SK-N-SH treated with all-trans-retinoic acid at 6 μM for 48 hours (cell line): ENCODE measurements around the gene TTC28.

ENCODE experiments used
- ATAC-seq: fragments of 200-7000 bp; cut with Tn5 transposase; 3 replicates; pipeline ENCODE4 v1.9.1; 2020; ENCODE audit warnings: mild to moderate bottlenecking, moderate library complexity
- ARNTL ChIP-seq: fragments of 450-650 bp; formaldehyde crosslinking; IDR thresholded peaks from 2 replicates; pipeline ENCODE4 v1.5.0; 2020; ENCODE audit warnings: low read depth, mild to moderate bottlenecking, moderate library complexity, borderline replicate concordance
- BACH2 ChIP-seq: fragments of 250-450 bp; sonication (Bioruptor Pico); IDR thresholded peaks from 2 replicates; pipeline ENCODE4 v1.9.0; 2021; ENCODE audit warnings: mild to moderate bottlenecking, borderline replicate concordance
- CSDC2 ChIP-seq: fragments of 250-450 bp; sonication (Bioruptor Pico); IDR thresholded peaks from 2 replicates; pipeline ENCODE4 v1.5.0; 2020; ENCODE audit warnings: mild to moderate bottlenecking, moderate library complexity
- CSRNP3 ChIP-seq: fragments of 250-450 bp; sonication (Bioruptor Pico); IDR thresholded peaks from 2 replicates; pipeline ENCODE4 v1.5.1; 2021; ENCODE audit warnings: mild to moderate bottlenecking, moderate library complexity
- ESRRG ChIP-seq: fragments of 250-450 bp; sonication (Bioruptor Pico); IDR thresholded peaks from 2 replicates; pipeline ENCODE4 v1.6.1; 2021; ENCODE audit warnings: mild to moderate bottlenecking
- GLIS3 ChIP-seq: fragments of 250-450 bp; sonication (Bioruptor Pico); IDR thresholded peaks from 2 replicates; pipeline ENCODE4 v1.5.0; 2020; ENCODE audit warnings: mild to moderate bottlenecking, moderate library complexity
- ISL1 ChIP-seq: fragments of 250-450 bp; sonication (Bioruptor Pico); IDR thresholded peaks from 2 replicates; pipeline ENCODE4 v2.1.2; 2022; ENCODE audit warnings: mild to moderate bottlenecking, moderate library complexity
- PATZ1 ChIP-seq: fragments of 250-450 bp; sonication (Bioruptor Pico); IDR thresholded peaks from 2 replicates; pipeline ENCODE4 v1.8.0; 2020; ENCODE audit warnings: mild to moderate bottlenecking, moderate library complexity, borderline replicate concordance
- PPARA ChIP-seq: fragments of 250-450 bp; sonication (Bioruptor Pico); IDR thresholded peaks from 2 replicates; pipeline ENCODE4 v1.5.0; 2020; ENCODE audit warnings: mild to moderate bottlenecking, borderline replicate concordance
- RARB ChIP-seq: fragments of 250-450 bp; sonication (Bioruptor Pico); IDR thresholded peaks from 2 replicates; pipeline ENCODE4 v1.8.0; 2021; ENCODE audit warnings: mild to moderate bottlenecking, moderate library complexity
- SNAI2 ChIP-seq: fragments of 250-450 bp; sonication (Bioruptor Pico); IDR thresholded peaks from 2 replicates; pipeline ENCODE4 v1.5.0; 2020; ENCODE audit warnings: mild to moderate bottlenecking, moderate library complexity
- TCF4 ChIP-seq: fragments of 250-450 bp; sonication (Bioruptor Pico); IDR thresholded peaks from 2 replicates; pipeline ENCODE4 v1.8.0; 2021; ENCODE audit warnings: mild to moderate bottlenecking, moderate library complexity, borderline replicate concordance
- TOX ChIP-seq: fragments of 250-450 bp; sonication (Bioruptor Pico); IDR thresholded peaks from 2 replicates; pipeline ENCODE4 v1.8.0; 2021; ENCODE audit warnings: mild to moderate bottlenecking, moderate library complexity, borderline replicate concordance
- ZC3H10 ChIP-seq: fragments of 250-450 bp; sonication (Bioruptor Pico); IDR thresholded peaks from 2 replicates; pipeline ENCODE4 v1.5.1; 2021; ENCODE audit warnings: mild to moderate bottlenecking, moderate library complexity
- ZFP3 ChIP-seq: fragments of 250-450 bp; sonication (Bioruptor Pico); IDR thresholded peaks from 2 replicates; pipeline ENCODE4 v1.5.0; 2020; ENCODE audit warnings: mild to moderate bottlenecking, moderate library complexity
- ZFP30 ChIP-seq: fragments of 450-650 bp; formaldehyde crosslinking; IDR thresholded peaks from 2 replicates; pipeline ENCODE4 v1.5.0; 2022; ENCODE audit warnings: mild to moderate bottlenecking, moderate library complexity
- ZNF565 ChIP-seq: fragments of 450-650 bp; formaldehyde crosslinking; conservative IDR thresholded peaks from 2 replicates; pipeline ENCODE4 v1.5.0; 2020; ENCODE audit warnings: low read depth, mild to moderate bottlenecking, moderate library complexity
- ZNF8 ChIP-seq: fragments of 450-650 bp; formaldehyde crosslinking; IDR thresholded peaks from 2 replicates; pipeline ENCODE4 v1.5.0; 2020; ENCODE audit warnings: mild to moderate bottlenecking, moderate library complexity
- TF ChIP-seq, protein P1 (sequence below): fragments of 250-450 bp; sonication (Bioruptor Pico); IDR thresholded peaks from 2 replicates; pipeline ENCODE4 v1.8.0; 2021; ENCODE audit warnings: low read depth, mild to moderate bottlenecking, moderate library complexity, borderline replicate concordance
- TF ChIP-seq, protein P2 (sequence below): fragments of 250-450 bp; sonication (Bioruptor Pico); IDR thresholded peaks from 2 replicates; pipeline ENCODE4 v1.5.0; 2020; ENCODE audit warnings: mild to moderate bottlenecking, moderate library complexity

Gene TTC28

GRCh38 chr22:27991586-27992293, 687.9 kb downstream of the TTC28 start:
- no peak for ATAC-seq
- TF ChIP-seq, protein P1, sequence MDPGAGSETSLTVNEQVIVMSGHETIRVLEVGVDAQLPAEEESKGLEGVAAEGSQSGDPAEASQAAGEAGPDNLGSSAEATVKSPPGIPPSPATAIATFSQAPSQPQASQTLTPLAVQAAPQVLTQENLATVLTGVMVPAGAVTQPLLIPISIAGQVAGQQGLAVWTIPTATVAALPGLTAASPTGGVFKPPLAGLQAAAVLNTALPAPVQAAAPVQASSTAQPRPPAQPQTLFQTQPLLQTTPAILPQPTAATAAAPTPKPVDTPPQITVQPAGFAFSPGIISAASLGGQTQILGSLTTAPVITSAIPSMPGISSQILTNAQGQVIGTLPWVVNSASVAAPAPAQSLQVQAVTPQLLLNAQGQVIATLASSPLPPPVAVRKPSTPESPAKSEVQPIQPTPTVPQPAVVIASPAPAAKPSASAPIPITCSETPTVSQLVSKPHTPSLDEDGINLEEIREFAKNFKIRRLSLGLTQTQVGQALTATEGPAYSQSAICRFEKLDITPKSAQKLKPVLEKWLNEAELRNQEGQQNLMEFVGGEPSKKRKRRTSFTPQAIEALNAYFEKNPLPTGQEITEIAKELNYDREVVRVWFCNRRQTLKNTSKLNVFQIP (CRISPR knock-in tag), result no peak
- no peak for TF ChIP-seq RARB (CRISPR knock-in tag)
- TF ChIP-seq ZFP30 (CRISPR knock-in tag), result no peak
- TF ChIP-seq ZNF8, result no peak
- no peak for TF ChIP-seq BACH2
- no peak for TF ChIP-seq PATZ1 (CRISPR knock-in tag)
- TF ChIP-seq ZNF565, result no peak
- no peak for TF ChIP-seq TOX (CRISPR knock-in tag)
- TF ChIP-seq ZC3H10, result no peak
- no peak for TF ChIP-seq CSRNP3 (CRISPR knock-in tag)
- TF ChIP-seq ISL1 (CRISPR knock-in tag), result no peak
- TF ChIP-seq SNAI2 (CRISPR knock-in tag), result no peak
- no peak for TF ChIP-seq ESRRG (CRISPR knock-in tag)
- no peak for TF ChIP-seq PPARA (CRISPR knock-in tag)
- no peak for TF ChIP-seq TCF4 (CRISPR knock-in tag)
- TF ChIP-seq, all 23 proteins: peak for 0

DNA sequence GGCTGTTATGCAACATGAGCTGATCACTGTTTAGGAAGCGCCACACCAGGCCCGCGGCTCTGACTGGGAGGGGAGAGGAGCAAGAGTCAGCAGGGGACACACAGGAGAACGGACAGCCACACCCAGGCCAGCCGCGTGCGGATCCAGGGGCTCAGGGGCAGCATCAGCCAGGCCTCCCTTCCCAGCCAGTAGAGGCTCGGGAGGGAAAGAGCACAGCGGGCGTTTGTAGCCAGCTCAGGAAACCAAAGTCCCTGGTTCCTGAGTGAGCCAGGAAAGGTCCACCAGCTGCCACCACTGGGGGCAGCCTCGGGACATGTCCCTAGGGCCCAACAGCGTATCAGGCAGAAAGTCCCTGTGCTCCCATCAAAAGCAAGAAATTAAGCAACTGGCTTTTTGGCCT, 688.8 kb downstream of the TTC28 start:
- TF ChIP-seq ZNF565 (no peak), PPARA (CRISPR knock-in tag) (no peak), PATZ1 (CRISPR knock-in tag) (no peak), ZNF8 (no peak), ARNTL (CRISPR knock-in tag) (no peak), ZFP3 (CRISPR knock-in tag) (no peak), SNAI2 (CRISPR knock-in tag) (no peak), GLIS3 (no peak), TOX (CRISPR knock-in tag) (no peak), RARB (CRISPR knock-in tag) (no peak), CSDC2 (CRISPR knock-in tag) (no peak), TCF4 (CRISPR knock-in tag) (no peak)
- TF ChIP-seq, protein P2, sequence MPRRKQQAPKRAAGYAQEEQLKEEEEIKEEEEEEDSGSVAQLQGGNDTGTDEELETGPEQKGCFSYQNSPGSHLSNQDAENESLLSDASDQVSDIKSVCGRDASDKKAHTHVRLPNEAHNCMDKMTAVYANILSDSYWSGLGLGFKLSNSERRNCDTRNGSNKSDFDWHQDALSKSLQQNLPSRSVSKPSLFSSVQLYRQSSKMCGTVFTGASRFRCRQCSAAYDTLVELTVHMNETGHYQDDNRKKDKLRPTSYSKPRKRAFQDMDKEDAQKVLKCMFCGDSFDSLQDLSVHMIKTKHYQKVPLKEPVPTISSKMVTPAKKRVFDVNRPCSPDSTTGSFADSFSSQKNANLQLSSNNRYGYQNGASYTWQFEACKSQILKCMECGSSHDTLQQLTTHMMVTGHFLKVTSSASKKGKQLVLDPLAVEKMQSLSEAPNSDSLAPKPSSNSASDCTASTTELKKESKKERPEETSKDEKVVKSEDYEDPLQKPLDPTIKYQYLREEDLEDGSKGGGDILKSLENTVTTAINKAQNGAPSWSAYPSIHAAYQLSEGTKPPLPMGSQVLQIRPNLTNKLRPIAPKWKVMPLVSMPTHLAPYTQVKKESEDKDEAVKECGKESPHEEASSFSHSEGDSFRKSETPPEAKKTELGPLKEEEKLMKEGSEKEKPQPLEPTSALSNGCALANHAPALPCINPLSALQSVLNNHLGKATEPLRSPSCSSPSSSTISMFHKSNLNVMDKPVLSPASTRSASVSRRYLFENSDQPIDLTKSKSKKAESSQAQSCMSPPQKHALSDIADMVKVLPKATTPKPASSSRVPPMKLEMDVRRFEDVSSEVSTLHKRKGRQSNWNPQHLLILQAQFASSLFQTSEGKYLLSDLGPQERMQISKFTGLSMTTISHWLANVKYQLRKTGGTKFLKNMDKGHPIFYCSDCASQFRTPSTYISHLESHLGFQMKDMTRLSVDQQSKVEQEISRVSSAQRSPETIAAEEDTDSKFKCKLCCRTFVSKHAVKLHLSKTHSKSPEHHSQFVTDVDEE (CRISPR knock-in tag), result no peak
- peak; percentile 65 for ATAC-seq

- ATAC-seq, result no peak
Measured at GRCh38 chr22:27990451-27990840, 689.2 kb downstream of the TTC28 start.

More at GRCh38 chr22:27990451-27990840, 689.2 kb downstream of the TTC28 start:
- TF ChIP-seq ARNTL (CRISPR knock-in tag) (no peak), GLIS3 (no peak)
